ENCODE results near the gene ACOXL. TPM values are rescaled to one million over a fixed set of nuclear protein-coding genes. Genes with fewer than 3 reads are reported as not detected.
"Not testable (repeated sequence)": the region's sequence is repeated elsewhere in the genome, so short reads cannot be mapped to it uniquely, and the experiment has no call there.

ACOXL gene
- not detected for total RNA-seq

DNA sequence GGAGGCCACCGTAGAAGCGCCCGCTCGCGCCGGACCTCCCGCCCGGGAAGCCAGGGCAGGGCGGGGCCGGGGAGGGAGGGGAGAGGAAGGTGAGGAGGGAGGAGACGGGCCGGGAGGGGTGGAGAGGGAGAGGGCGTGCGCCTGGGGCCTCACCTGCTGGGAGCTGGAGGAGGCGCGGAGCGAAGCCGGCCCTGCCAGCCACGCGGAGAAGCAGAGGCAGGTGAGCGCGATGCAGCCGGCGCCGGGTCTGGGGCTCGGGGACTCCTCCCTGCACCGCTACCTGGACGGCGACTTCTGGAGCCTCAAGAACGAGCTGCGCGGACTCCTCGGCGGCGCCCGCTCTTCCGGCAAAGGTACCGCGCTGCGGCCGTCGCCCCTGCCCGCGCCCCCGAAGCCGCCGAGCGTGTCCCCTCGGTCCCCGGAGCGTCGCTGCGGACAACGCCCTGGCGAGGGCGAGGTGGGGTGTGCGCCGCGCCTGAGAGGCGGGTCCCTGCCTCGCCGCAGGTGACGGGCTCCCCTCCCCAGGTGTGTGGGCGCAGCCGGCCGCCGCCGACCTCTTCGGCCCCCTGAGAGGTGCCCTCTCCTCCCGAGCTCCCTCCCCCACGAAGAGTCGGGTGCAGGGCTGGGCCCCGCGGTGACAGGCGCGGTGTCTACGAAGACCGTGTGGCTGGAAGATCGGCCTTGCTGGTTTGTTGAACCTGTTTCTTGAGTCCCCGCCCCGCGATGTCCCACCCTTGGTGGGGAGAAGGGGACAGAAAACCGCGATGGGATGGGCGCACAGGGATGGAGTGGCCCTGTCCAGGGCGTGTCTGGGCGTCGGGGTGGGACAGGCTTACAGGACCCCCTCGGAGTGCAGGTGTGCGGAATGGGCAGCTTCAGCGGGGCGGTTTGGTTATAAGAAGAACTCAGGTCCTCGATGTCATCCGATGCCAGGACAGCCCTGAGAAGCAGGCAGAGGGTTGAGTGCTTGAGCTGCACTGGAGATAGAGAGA lies at the start of gene ACOXL:
Gene ACOXL, plus strand, starts transcription at position 152 of the 992 bp plus-strand sequence. CDS start 35,817 bp downstream, outside the sequence.
- H3K27me3 Mint-ChIP-seq: peaks cover 80% of the 10 kb centered on the region
- peak; percentile 25 for DNase-seq
- no peak within 1 kb of the TSS for H3K27ac Mint-ChIP-seq
- H3K4me1 Mint-ChIP-seq: peaks cover 10% of the 10 kb centered on the region
- H3K9me3 Mint-ChIP-seq: no peaks in the 10 kb centered on the region
- peak within 1 kb of the TSS; percentile 42 for H3K4me3 Mint-ChIP-seq
- no peaks in the 10 kb centered on the region for H3K36me3 Mint-ChIP-seq

DNA sequence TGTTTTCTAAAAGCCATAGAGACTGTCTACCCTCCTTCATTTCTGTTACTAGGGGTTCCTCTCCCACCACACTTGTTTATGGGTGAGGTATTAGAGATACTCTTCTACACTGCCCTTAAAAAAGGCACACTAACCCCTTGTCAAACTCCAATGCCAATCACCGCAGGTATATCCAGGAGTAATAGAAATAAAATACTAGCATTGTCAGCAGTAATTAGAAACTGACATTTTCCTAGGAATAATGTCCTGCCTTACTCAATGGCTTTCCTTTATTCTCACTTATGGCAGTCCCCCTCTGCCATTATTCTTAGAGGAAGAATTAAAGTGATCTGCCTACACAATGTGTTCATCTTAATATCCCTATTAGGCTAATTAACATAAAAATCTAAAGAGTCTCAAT lies 49.5 kb upstream of the ACOXL start:
- DNase-seq: no peak
- peaks cover 11% of the 10 kb centered on the region for H3K27me3 Mint-ChIP-seq
- H3K4me3 Mint-ChIP-seq: no peak overlapping the region
- H3K27ac Mint-ChIP-seq: no peak overlapping the region
- H3K36me3 Mint-ChIP-seq: no peaks in the 10 kb centered on the region
- H3K4me1 Mint-ChIP-seq: peaks cover 10% of the 10 kb centered on the region
- peaks cover 1% of the 10 kb centered on the region for H3K9me3 Mint-ChIP-seq

DNA sequence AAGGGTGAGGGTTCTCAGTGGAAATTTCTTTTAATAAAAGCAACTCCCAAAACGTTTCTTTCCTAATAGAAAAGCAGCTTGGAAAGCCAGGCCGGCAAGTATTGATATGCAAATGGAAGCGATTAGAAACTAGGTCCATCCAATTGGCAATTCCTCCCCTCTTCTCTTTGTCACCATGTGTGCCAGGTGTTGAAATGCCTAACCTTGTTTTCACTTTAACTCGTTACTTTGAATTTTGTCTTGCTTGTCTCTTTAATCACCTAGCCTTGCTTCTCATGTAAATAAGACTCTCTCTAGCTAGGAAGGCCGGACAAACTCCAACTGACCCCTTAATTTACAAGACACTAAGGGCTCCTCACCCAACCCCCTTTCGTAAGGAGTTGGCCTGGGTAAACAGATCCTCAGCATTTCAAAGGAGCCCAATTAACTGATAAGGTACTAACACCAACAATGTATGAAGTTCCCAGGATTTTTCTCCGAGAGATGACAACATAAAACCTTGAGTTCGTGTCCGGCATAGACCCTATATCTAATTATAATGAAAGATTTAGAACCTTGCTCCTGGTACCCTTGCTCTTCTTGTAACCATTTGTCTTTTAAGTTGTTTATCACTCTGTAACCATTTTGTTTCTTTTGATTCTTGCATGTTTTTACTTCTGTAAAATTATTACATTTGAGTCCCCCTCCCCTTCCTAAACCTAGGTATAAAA lies 44.4 kb upstream of the ACOXL start:
- not testable (repeated sequence) for H3K4me1 Mint-ChIP-seq, H3K4me3 Mint-ChIP-seq, H3K27ac Mint-ChIP-seq, DNase-seq, H3K36me3 Mint-ChIP-seq, H3K9me3 Mint-ChIP-seq
- H3K27me3 Mint-ChIP-seq: peaks cover 10% of the 10 kb centered on the region

GRCh38 chr2:110688594-110689091 lies 43.7 kb upstream of the ACOXL start:
- H3K4me1 Mint-ChIP-seq: no peaks in the 10 kb centered on the region
- no peak overlapping the region for H3K4me3 Mint-ChIP-seq
- H3K9me3 Mint-ChIP-seq: peaks cover 8% of the 10 kb centered on the region
- H3K27ac Mint-ChIP-seq: no peak overlapping the region
- H3K36me3 Mint-ChIP-seq: no peaks in the 10 kb centered on the region
- DNase-seq: no peak
- H3K27me3 Mint-ChIP-seq: peaks cover 10% of the 10 kb centered on the region

DNA sequence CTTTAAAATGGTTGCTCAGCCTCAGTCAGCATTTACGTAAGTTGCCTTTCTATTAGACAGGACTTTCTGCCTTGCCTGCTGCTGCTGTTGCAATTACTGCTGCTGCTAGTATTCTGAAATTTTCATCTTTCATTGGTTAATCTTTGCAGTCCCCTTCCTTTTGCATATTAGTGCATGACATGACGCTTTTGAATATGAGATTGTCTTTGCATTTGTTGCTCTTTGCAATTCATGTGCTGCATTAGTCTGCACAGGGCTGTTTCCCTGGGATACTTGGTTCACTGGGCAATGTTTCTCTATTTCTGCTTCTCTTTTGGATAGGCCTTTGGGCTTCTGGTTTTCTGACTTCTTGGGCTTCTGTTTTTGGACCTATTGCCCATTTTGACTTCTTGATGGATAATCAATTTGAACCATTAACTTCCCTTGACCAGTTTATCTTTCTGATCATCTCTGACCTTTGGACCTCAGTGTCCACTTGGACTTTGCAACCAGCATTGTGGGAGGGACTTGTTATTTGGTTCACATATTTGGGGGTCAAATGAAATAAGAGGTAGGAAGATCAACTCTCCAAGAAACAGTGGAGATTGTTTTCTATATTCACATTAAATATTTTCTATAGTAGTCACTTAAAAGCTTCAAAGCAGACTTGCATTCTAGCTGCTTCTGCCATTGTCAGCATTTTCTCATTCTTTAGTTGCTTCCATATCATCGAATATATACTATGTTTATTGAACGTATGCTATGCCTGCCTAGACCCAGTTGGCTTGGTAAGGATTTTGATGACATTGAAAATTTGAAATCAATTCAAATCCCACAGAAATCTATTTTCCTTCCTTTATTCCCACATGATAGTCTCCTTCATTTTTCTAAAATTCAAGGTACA lies 42.0 kb upstream of the ACOXL start:
- H3K9me3 Mint-ChIP-seq: peaks cover 8% of the 10 kb centered on the region
- no peak overlapping the region for H3K4me3 Mint-ChIP-seq
- no peak overlapping the region for H3K27ac Mint-ChIP-seq
- peaks cover 23% of the 10 kb centered on the region for H3K27me3 Mint-ChIP-seq
- peaks cover 5% of the 10 kb centered on the region for H3K4me1 Mint-ChIP-seq
- no peak for DNase-seq
- no peaks in the 10 kb centered on the region for H3K36me3 Mint-ChIP-seq

DNA sequence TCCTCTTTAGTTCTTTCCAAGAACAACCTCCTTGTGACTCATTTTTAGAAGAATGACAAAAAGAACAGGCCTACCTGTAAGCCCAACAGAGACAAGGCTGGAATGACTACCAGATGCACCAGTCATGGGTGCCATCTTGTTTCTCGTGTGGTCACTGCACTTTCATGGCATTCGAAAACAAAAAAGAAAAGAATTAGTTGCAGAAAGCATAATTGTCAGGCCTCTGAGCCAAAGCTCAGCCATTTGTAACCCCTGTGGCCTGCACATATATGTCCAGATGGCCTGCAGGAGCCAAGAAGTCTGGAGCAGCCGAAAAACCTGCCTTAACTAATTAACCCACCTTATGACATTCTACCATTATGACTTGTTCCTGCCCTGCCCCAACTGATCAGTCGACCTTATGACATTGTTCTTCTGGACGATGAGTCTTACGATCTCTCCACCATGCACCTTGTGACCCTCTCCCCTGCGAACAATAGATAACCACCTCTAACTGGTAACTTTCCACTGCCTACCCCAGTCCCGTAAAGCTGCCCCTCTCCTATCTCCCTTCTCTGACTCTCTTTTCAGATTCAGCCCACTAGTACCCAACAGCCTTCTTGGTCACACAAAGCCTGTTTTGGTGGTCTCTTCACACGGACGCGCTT lies 40.6 kb upstream of the ACOXL start:
- Mint-ChIP-seq H3K4me1 (peaks cover 8% of the 10 kb centered on the region), H3K27ac (no peak overlapping the region), H3K9me3 (peaks cover 8% of the 10 kb centered on the region), H3K4me3 (no peak overlapping the region), H3K27me3 (peaks cover 24% of the 10 kb centered on the region), H3K36me3 (no peaks in the 10 kb centered on the region)
- no peak for DNase-seq

- not testable (repeated sequence) for DNase-seq, H3K4me3 Mint-ChIP-seq, H3K9me3 Mint-ChIP-seq, H3K36me3 Mint-ChIP-seq, H3K27ac Mint-ChIP-seq, H3K4me1 Mint-ChIP-seq
- peaks cover 19% of the 10 kb centered on the region for H3K27me3 Mint-ChIP-seq
Observed at GRCh38 chr2:110695146-110695898, 37.1 kb upstream of the ACOXL start.

DNA sequence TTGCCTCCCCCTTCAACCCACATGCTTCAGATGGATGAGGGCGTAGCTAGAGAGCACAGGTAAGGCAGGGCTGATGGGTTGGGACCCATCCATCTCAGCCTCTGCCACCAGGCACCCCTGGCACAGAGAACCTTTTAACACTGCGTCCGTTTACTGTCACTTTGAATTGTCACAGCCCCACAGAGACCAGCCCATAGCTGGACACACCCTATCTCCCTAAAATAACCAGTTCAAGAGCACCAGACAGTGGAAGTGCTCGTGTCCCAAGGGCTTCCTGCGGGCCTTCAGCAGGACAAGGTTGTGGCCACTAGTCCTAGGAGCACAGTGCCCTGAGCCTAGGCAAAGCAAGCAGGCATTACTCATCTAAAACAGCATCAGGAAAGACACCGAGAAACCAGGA lies 34.1 kb upstream of the ACOXL start:
- H3K4me3 Mint-ChIP-seq, DNase-seq, H3K9me3 Mint-ChIP-seq, H3K27ac Mint-ChIP-seq, H3K36me3 Mint-ChIP-seq, H3K4me1 Mint-ChIP-seq: not testable (repeated sequence)
- peaks cover 20% of the 10 kb centered on the region for H3K27me3 Mint-ChIP-seq

- no peak for DNase-seq
- Mint-ChIP-seq H3K27ac (no peak overlapping the region), H3K9me3 (no peaks in the 10 kb centered on the region), H3K27me3 (peaks cover 24% of the 10 kb centered on the region), H3K4me3 (no peak overlapping the region), H3K4me1 (no peaks in the 10 kb centered on the region), H3K36me3 (no peaks in the 10 kb centered on the region)
Observed at GRCh38 chr2:110702514-110703380, 29.6 kb upstream of the ACOXL start.

GRCh38 chr2:110707386-110707965 lies 24.9 kb upstream of the ACOXL start:
- Mint-ChIP-seq H3K27me3 (peaks cover 52% of the 10 kb centered on the region), H3K4me1 (no peaks in the 10 kb centered on the region), H3K4me3 (no peak overlapping the region), H3K9me3 (no peaks in the 10 kb centered on the region), H3K36me3 (no peaks in the 10 kb centered on the region), H3K27ac (no peak overlapping the region)
- DNase-seq: no peak

DNA sequence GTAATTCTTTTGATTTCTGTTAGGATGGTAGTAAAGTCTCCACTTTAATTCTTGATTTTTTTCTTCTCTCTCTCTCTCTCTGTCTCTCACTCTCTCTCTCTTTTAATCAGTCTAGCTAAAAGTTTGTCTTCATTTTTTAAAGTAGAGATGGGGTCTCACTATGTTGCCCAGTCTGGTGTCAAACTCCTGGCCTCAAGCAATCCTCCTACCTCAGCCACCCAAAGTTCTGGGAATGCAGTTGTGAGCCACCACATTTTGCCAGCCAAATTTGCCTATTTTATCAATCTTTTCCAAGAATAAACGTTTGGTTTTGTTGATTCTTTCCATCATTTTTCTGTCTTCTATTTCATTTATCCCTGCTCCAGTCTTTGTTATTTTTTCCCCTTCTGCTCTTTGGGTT lies 23.9 kb upstream of the ACOXL start:
- Mint-ChIP-seq H3K27ac (no peak overlapping the region), H3K9me3 (no peaks in the 10 kb centered on the region), H3K4me3 (no peak overlapping the region), H3K4me1 (peaks cover 2% of the 10 kb centered on the region), H3K36me3 (no peaks in the 10 kb centered on the region), H3K27me3 (peaks cover 49% of the 10 kb centered on the region)
- DNase-seq: no peak

- peaks cover 47% of the 10 kb centered on the region for H3K27me3 Mint-ChIP-seq
- no peaks in the 10 kb centered on the region for H3K9me3 Mint-ChIP-seq
- no peaks in the 10 kb centered on the region for H3K36me3 Mint-ChIP-seq
- H3K4me3 Mint-ChIP-seq: no peak overlapping the region
- H3K4me1 Mint-ChIP-seq: peaks cover 3% of the 10 kb centered on the region
- H3K27ac Mint-ChIP-seq: no peak overlapping the region
- no peak for DNase-seq
Observed at GRCh38 chr2:110712737-110713136, 19.6 kb upstream of the ACOXL start.

All from activated naive CD8-positive, alpha-beta T cell treated with anti-CD3 and anti-CD28 coated beads for 36 hours (primary cell).